HFF-Myc (cell line): ENCODE data around the gene ITIH4.
A peak's percentile ranks its signal among the peaks of the same experiment; 100 is the strongest.

Experiments
- DNase-seq: peaks from one replicate; pipeline ENCODE4 v3.0.0-alpha.2; 2011; ENCODE audit warnings: low read depth; ENCODE audit errors: extremely low read depth
- H3K4me3 ChIP-seq: replicated peaks from 2 replicates; pipeline ENCODE4 v1.5.1; 2011; ENCODE audit warnings: low read depth, mild to moderate bottlenecking, control low read depth, low read length
- CTCF ChIP-seq: IDR thresholded peaks from 2 replicates; pipeline ENCODE4 v1.5.1; 2012; ENCODE audit warnings: mild to moderate bottlenecking, low read depth, low read length, control low read depth; ENCODE audit errors: missing control alignments

ITIH4 gene

GRCh38 chr3:52836471-52836845, 6.0 kb upstream of the ITIH4 start:
- no peak for TF ChIP-seq CTCF
- DNase-seq, result no peak
- no peak overlapping the region for H3K4me3 ChIP-seq

GRCh38 chr3:52835766-52836470, 5.4 kb upstream of the ITIH4 start:
- no peak overlapping the region for H3K4me3 ChIP-seq
- no peak for TF ChIP-seq CTCF
- no peak for DNase-seq

GRCh38 chr3:52834871-52835501, 4.5 kb upstream of the ITIH4 start, which contains the start of gene MUSTN1:
Gene MUSTN1 (minus strand): TSS chr3:52835019. CDS start chr3:52834948, 71 bp downstream.
- no peak within 1 kb of the TSS for H3K4me3 ChIP-seq
- no peak for DNase-seq
- TF ChIP-seq CTCF, result no peak

- DNase-seq, result no peak
- no peak for TF ChIP-seq CTCF
- H3K4me3 ChIP-seq, result no peak overlapping the region
Observed at GRCh38 chr3:52833202-52833601, 2.7 kb upstream of the ITIH4 start.

- H3K4me3 ChIP-seq, result no peak overlapping the region
- DNase-seq, result peak; percentile 75
Observed at GRCh38 chr3:52831500-52832301, 1.2 kb upstream of the ITIH4 start.

More at GRCh38 chr3:52831500-52832301, 1.2 kb upstream of the ITIH4 start:
- no peak for TF ChIP-seq CTCF
